HG03025 (cell line): ENCODE data around the gene RCOR1.
"Not testable (repeated sequence)": the region's sequence is repeated elsewhere in the genome, so short reads cannot be mapped to it uniquely, and the experiment has no call there.

Source experiments
- ATAC-seq: cut with Tn5 transposase; IDR thresholded peaks from one replicate; pipeline ENCODE4 v1.9.1; 2021; ENCODE audit warnings: mild to moderate bottlenecking, moderate library complexity; ENCODE audit not compliant: unreplicated experiment, low FRiP score

The RCOR1 gene

DNA sequence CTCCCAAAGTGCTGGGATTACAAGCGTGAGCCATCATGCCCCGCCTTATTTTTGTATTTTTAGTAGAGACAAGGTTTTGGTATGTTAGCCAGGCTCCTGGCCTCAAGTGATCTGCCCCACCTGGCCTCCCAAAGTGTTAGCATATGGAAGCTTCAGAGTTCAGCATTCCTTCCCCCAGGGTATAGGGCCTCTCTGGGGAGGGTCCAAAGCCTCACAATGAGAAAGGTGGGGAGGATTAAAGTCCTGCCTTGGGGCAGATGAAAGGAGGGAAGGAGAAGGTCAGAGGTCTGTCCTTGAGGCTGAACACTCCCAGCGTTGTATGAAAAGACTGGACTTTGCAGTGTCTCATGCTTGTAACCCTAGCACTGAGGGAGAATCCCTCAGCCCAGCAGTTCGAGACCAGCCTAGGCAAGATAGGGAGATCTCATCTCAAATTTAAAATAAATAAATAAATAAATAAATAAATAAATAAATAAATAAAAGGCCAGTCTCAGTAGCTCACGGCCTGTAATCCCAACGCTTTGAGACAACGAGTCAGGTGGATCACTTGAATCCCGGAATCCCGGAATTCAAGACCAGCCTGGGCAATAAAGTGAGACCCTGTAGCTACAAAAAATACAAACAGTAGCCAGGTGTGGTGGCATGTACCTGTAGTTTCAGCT, 22.0 kb upstream of the RCOR1 start:
- ATAC-seq, result no peak

DNA sequence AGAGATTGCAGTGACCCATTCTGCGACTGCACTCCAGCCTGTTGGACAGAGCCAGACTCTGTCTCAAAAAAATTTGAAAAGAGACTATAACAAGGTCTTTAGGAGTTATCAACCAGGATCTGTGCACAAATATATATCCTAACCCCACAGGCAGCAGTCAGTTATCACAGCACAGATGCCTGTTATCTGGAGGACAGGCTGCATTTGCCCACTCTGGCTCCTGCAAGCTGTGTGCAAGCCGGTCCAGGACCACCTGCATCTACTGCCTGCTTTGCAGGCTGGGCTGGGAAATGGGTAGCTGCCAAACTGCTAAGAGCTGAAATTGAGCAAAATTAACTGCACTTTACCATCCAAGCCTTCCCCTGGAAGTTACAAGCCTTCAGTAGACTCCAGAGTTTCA, 21.4 kb upstream of the RCOR1 start:
- no peak for ATAC-seq

- no peak for ATAC-seq
Measured at GRCh38 chr14:102571478-102572042, 20.9 kb upstream of the RCOR1 start.

GRCh38 chr14:102573161-102573560, 19.3 kb upstream of the RCOR1 start:
- not testable (repeated sequence) for ATAC-seq

- ATAC-seq, result no peak
Measured at GRCh38 chr14:102573591-102574046, 18.8 kb upstream of the RCOR1 start.

- ATAC-seq, result no peak
Measured at GRCh38 chr14:102574281-102575159, 17.9 kb upstream of the RCOR1 start.

GRCh38 chr14:102575160-102575845, 17.1 kb upstream of the RCOR1 start:
- ATAC-seq, result no peak

DNA sequence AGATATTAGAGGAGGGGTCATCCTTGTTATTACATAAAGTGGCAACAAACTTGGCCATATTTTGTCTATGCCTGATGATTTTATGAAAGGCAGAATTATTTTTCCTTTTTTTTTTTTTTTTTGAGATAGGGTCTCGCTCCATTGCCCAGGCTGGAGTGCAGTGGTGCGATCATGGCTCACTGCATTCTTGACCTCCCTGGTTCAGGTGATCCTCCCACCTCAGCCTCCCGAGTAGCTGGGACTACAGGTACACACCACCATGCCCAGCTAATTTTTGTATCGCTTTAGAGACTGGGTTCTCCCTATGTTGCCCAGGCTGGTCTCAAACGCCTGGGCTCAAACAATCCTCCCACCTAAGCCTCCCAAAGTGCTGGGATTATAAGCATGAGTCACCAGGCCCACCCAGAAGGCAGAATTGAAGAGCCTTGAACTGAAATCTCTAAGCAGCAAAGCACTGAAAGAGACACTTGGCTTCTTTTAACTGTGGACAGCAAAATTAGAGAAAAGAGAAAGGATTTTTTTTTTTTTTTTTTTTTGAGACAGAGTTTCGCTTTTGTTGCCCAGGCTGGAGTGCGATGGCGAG, 16.5 kb upstream of the RCOR1 start:
- ATAC-seq, result not testable (repeated sequence)

DNA sequence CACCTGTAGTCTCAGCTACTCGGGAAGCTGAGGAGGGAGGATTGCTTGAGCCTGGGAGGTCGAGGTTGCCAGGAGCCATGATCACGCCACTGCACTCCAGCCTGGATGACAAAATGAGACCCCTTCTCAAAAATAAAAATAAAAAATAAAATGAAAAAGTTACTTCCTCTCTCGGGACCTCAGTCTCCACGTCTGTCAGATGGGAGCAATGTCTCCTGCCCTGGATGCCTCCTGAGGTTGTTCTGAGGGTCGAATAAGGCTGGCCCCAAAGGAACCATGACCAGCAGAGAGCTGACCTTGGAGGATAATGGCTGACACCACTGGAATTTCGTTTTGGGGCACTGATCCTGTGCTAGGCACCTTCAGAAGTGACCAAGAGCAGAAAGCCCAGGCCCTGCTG, 13.6 kb upstream of the RCOR1 start:
- ATAC-seq, result no peak

- no peak for ATAC-seq
Measured at GRCh38 chr14:102579696-102580549, 12.5 kb upstream of the RCOR1 start.

GRCh38 chr14:102580550-102581110, 11.8 kb upstream of the RCOR1 start:
- no peak for ATAC-seq

GRCh38 chr14:102581193-102581592, 11.3 kb upstream of the RCOR1 start:
- no peak for ATAC-seq

GRCh38 chr14:102583726-102584125, 8.7 kb upstream of the RCOR1 start:
- ATAC-seq, result no peak

DNA sequence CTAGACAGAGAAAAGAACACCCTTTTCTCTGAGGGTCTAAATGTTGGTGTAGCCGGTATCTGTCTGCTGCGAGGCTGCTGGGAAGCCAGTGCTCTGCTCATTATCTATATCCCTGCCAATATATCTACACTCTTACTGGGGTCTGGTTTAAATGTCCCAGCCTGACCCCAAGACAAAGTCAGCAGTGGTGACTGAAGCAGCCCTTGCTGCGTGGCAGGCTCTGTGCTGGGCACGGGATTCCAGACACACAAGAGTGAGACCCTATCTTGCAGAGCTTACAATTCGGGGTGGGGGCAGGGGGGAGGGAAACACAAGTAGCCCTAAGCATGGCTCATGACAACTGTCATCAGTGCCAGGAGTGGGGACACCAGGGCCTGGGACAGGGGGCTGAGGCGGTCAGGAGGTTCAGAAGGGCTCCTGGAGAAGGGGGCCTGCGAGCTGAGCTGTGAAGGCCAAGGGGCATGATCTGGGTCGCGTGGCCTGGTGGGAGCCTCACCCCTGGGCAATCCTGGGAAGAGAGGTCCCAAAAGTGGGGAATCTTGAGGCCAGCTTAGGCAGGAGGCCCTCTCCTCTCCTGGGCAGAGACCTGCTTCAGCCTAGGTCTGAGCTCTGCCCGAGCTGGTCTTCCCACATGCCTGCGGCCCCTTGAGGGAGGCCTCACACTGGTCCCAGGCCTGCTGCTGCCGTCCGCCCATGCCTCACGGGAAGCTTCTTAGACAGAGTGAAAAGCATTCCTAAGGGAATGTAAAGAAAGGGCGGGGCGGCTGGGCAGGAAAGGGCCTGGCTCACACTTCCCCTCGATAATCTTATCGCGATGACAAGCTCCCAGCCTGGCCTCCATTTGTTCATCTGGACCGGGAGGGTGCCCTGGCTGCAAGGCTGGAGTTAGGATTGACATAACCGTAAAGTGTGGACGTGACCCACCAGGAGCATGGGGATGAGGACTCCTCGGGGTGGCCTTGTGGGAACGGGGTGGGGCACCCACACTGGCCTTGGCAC, 7.3 kb upstream of the RCOR1 start:
- no peak for ATAC-seq

DNA sequence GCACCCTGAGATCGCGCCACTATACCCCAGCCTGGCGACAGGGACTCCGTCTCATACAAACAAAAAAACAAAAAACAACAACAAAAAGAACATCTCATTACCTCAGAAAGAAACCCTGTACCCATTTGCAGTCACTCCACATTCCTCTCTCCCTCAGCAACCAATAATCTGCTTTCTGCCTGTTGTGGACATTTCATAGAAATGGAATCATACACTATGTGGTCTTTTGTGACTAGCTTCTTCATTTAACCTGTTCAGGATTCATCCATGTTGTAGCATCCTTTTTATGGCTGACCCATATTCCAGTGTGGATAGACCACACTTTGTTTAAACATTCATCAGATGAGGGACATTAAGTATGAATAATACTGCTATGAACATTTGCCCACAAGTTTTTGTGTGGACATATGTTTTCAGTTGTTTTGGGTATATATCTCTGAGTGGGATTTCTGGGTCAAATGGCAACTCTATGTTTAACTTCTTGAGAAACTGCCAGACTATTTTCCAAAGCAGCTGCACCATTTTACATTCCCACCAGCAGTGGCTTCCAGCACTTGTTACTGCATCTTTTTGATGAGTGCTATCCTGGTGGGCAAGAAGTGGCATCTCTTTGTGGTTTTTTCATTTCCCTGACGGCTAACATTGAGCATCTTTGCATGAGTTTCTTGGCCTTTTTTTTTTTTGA, 5.9 kb upstream of the RCOR1 start:
- ATAC-seq, result no peak

GRCh38 chr14:102588821-102589220, 3.6 kb upstream of the RCOR1 start:
- no peak for ATAC-seq

DNA sequence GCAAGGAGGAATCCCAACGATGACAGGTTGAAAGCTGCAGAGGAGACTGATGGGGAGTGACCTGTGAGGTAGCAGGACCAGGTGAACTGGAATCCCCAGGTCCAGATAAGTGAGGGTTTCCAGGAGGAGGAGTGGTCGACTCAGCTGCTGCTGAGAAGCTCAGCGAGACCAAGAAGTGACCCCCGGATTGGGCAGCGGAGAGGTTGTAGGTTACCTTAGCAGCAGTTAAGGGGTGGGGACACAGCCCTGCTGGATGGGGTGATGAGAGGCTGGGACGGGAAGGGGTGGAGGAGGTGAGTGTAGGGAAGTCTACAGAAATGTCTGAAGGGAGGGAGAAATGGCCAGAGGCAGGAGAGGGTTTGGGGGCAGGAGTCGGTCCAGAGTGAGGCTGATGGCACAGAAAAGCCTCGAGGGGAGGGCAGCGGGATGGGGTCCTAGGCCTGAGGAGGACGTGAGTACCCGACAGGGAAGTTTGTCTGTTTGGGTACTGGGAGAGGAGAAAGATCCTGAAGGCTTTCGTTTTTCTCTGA, 2.6 kb upstream of the RCOR1 start:
- ATAC-seq, result no peak
